ENCODE results near the gene MTA3. TPM values are rescaled to one million over a fixed set of nuclear protein-coding genes. Genes with fewer than 3 reads are reported as not detected.

MTA3 gene
- total and polyA plus RNA-seq, 9 donors: 31.9 to 87.5 (median 61.0) TPM

DNA sequence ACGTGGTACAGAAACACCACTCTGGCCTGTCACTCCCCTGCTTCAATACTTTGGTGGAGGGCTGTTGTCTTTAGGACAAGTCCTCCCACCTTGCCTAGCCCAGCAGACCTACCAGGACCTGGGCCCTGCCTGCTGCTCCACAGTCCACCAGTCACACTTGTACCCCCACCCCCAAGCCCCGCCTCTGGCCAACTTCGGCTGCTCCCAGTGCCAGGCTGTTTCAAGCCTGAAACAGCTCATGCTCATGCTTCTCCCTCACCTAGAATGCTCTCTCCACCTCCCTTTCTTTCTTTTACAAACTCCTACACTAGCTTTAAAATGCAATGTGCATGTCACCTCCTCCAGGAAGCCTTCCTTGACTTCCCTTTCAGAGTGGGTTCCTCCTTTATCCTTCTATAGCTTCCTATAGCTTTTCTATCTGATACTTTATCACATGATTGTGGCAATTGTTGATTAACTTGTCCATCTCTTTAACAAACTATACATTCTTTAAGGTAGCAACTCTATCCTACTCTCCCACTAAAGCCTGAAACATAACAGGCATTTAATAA lies 200.3 kb downstream of the MTA3 start:
- no peak for TF ChIP-seq EP300 (IDR thresholded peaks at IDR 0.05)
- TF ChIP-seq POLR2A (IDR thresholded peaks at IDR 0.05): no peak
- TF ChIP-seq, protein P1, sequence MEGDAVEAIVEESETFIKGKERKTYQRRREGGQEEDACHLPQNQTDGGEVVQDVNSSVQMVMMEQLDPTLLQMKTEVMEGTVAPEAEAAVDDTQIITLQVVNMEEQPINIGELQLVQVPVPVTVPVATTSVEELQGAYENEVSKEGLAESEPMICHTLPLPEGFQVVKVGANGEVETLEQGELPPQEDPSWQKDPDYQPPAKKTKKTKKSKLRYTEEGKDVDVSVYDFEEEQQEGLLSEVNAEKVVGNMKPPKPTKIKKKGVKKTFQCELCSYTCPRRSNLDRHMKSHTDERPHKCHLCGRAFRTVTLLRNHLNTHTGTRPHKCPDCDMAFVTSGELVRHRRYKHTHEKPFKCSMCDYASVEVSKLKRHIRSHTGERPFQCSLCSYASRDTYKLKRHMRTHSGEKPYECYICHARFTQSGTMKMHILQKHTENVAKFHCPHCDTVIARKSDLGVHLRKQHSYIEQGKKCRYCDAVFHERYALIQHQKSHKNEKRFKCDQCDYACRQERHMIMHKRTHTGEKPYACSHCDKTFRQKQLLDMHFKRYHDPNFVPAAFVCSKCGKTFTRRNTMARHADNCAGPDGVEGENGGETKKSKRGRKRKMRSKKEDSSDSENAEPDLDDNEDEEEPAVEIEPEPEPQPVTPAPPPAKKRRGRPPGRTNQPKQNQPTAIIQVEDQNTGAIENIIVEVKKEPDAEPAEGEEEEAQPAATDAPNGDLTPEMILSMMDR (IDR thresholded peaks at IDR 0.05): no peak
- intact Hi-C loops (cut with DNase I): no loop called here
- WGBS, 3 donors: 58 to 75% (median 62%) methylated on average over 3 of the region's 3 CpGs
- H3K4me3 ChIP-seq: no peak overlapping the region
- no peak overlapping the region for H3K27ac ChIP-seq
- peak in 2 of 5 donors; percentile 7 to 8 for DNase-seq
- H3K27me3 ChIP-seq: no peaks in the 10 kb centered on the region
- H3K36me3 ChIP-seq: no peaks in the 10 kb centered on the region
- no peaks in the 10 kb centered on the region for H3K4me1 ChIP-seq (ENCODE audit: insufficient read depth)
- H3K9me3 ChIP-seq: no peaks in the 10 kb centered on the region

- peak in 1 of 5 donors; percentile 11 for DNase-seq
- H3K9me3 ChIP-seq: no peaks in the 10 kb centered on the region
- no peaks in the 10 kb centered on the region for H3K36me3 ChIP-seq
- WGBS, 3 donors: 92 to 94% (median 93%) methylated on average over 10 of the region's 10 CpGs
- TF ChIP-seq, protein P1 (IDR thresholded peaks at IDR 0.05): no peak
- TF ChIP-seq POLR2A (IDR thresholded peaks at IDR 0.05) (no peak), EP300 (IDR thresholded peaks at IDR 0.05) (no peak)
- intact Hi-C loops (cut with DNase I): no loop called here
- H3K27me3 ChIP-seq: no peaks in the 10 kb centered on the region
- no peak overlapping the region for H3K27ac ChIP-seq
- H3K4me3 ChIP-seq: no peak overlapping the region
- no peaks in the 10 kb centered on the region for H3K4me1 ChIP-seq (ENCODE audit: insufficient read depth)
Measured at GRCh38 chr2:42769583-42770287, 201.3 kb downstream of the MTA3 start.

DNA sequence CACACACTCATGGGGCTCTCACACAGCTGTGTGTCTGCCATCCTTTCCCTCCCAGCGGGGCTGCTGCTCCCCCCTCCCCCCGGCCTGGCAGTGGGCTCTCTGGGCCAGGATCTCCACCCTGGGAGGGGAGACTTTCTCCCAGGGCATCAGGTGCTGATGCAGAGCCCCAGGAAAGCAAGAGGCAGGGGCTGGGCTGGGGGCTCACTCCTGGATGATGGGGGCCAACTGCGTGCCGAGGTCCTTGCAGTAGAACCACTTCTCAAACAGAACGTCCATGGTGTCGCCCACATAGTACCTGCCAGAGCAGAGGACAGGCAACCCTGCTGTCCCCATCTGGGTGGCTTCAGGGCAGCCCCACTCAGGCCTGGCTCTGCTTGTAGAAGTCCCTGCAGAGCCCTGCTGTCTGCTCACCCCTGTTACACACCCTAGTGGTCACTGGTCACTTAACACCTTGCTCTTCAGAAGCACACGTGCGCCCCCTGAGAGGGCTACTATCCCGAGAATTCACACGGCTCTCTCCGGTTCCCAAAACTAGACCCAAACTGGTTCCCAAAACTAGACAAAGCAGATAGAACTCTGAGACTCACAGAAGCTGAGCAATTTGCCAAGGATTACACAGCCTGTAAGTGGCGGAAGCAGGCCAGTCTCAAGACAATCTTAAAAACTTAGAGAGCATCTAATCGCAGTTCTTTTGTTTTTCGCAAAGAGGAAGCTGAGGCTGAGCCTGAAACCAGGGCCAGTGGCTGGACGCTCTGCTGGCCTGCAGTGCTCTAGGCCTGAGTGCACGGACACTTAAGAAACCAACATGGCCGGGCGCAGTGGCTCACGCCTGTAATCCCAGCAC lies 202.1 kb downstream of the MTA3 start:
- H3K36me3 ChIP-seq: no peaks in the 10 kb centered on the region
- 65 to 73% (median 71%) methylated on average over 19 of the region's 19 CpGs for WGBS, 3 donors
- no peak overlapping the region for H3K4me3 ChIP-seq
- TF ChIP-seq EP300 (IDR thresholded peaks at IDR 0.05) (no peak), POLR2A (IDR thresholded peaks at IDR 0.05) (no peak)
- TF ChIP-seq, protein P1 (IDR thresholded peaks at IDR 0.05): peak in 2 of 3 donors; percentile 12 to 30
- no peaks in the 10 kb centered on the region for H3K9me3 ChIP-seq
- no peaks in the 10 kb centered on the region for H3K4me1 ChIP-seq (ENCODE audit: insufficient read depth)
- H3K27ac ChIP-seq: peak overlapping the region in 1 of 2 donors; percentile 27
- no peaks in the 10 kb centered on the region for H3K27me3 ChIP-seq
- DNase-seq: peak in 3 of 5 donors; percentile 28 to 41 (median 38)
- intact Hi-C loops (cut with DNase I): no loop called here

DNA sequence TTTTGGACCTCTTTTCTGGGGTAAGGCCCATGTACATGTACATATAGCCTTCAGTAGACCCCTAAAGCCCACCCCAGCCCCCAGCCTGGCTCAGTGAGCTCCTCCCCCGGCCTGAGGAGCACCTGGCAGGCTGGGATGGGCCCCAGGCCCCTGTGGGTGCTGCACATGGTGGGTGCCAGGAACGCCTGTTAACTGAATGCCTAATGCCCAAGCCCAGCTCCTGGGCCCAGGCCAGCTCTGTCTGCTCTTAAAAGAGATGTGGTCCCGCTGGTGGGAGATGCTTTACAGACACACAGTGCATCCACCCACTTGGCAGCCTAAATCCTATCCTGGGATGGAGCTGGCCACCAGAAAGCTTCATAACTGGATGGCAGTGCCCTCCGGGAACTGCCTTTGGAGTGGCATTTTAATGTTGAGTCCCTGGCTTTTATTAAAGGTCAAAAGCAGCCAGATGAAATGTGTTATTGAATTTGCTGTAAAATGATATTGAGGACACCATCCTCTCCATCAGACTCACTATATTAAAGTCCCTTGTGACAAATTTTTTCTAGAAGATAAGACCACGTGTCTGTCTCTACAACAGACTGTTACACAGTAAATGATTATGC lies 203.2 kb downstream of the MTA3 start:
- DNase-seq: peak in 2 of 5 donors; percentile 15 to 20
- WGBS, 3 donors: 87 to 94% (median 94%) methylated on average over 4 to 5 of the region's 5 CpGs
- Histone ChIP-seq H3K27me3 (no peaks in the 10 kb centered on the region), H3K9me3 (no peaks in the 10 kb centered on the region), H3K36me3 (no peaks in the 10 kb centered on the region), H3K27ac (no peak overlapping the region), H3K4me1 (ENCODE audit: insufficient read depth) (no peaks in the 10 kb centered on the region), H3K4me3 (no peak overlapping the region)
- TF ChIP-seq EP300 (IDR thresholded peaks at IDR 0.05) (no peak), POLR2A (IDR thresholded peaks at IDR 0.05) (no peak)
- TF ChIP-seq, protein P1 (IDR thresholded peaks at IDR 0.05): no peak
- intact Hi-C loops (cut with DNase I): no loop called here
